Suprapubic skin (tissue), 4 donors: ENCODE measurements around the gene RPS15A.

Source experiments
- CTCF ChIP-seq, 2 donors: fragments of 200-600 bp in 1 of 2; fragments of 450-650 bp in 1 of 2; sonication (generic) in 1 of 2; IDR thresholded peaks; one replicate each; pipeline ENCODE4 v1.5.1; 2016 to 2019; ENCODE audit warnings: antibody characterized with exemption in 2 of 2, mild to moderate bottlenecking in 1 of 2, moderate library complexity in 1 of 2
- EP300 ChIP-seq: sonication (generic); formaldehyde crosslinking; IDR thresholded peaks from one replicate; pipeline ENCODE4 v1.6.1; 2017; ENCODE audit warnings: antibody characterized with exemption
- POLR2A ChIP-seq, 2 donors: fragments of 450-650 bp; IDR thresholded peaks; one replicate each; pipeline ENCODE4 v1.6.1; 2017; ENCODE audit warnings: antibody characterized with exemption in 2 of 2, mild to moderate bottlenecking in 2 of 2, moderate library complexity in 2 of 2
- POLR2AphosphoS5 ChIP-seq, 3 donors: sonication (generic); formaldehyde crosslinking; IDR thresholded peaks; one replicate each; pipeline ENCODE4 v1.6.1; 2017; ENCODE audit warnings: antibody characterized with exemption in 3 of 3

DNA sequence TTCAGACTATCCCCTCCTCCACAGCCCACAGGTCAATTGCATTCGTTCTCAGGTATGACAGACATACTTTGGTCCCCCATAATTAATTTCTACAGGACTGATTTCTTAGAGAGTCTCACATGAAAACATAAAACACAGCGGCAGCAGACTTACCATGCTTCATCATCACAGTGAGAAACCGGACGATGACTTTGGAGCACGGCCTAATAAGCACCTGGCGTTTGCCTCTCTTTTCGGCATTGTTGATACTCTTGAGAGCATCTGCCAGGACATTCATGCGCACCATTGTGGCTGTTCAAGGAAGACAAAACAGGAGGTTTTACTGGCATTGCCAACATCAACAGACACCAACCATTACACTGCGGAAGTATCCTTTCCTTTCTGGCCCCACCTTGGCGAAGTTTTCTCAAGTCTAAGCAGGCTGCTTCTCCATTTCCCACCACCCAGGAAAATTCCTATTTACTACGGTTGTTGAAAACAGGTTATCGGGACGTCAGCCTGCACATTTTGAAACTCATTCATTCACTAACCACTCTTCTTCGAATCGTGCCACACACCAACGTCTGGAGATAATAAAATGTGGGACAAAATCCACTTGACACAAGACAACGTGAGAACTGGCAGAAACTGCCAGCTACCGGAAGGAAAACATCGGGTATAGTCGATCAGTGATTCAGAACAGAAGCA lies 1.2 kb downstream of the RPS15A start:
- TF ChIP-seq CTCF (IDR thresholded peaks at IDR 0.05), result no peak
- no peak for TF ChIP-seq POLR2AphosphoS5 (IDR thresholded peaks at IDR 0.05)
- no peak for TF ChIP-seq POLR2A (IDR thresholded peaks at IDR 0.05)
- TF ChIP-seq EP300, result no peak
